Activated CD4-positive, CD25-positive, alpha-beta regulatory T cell treated with anti-CD3 and anti-CD28 coated beads, Interleukin-2, amount 50 U/mL, for 24 hours (primary cell): Measurements from ENCODE around the gene ANTXR2.

ENCODE experiments used
- ATAC-seq, 2 donors: fragments of 150-1000 bp; cut with Tn5 transposase; one replicate each; pipeline ENCODE4 v1.10.0; 2021; ENCODE audit warnings: mild to moderate bottlenecking in 1 of 2, moderate library complexity in 1 of 2

The ANTXR2 gene

DNA sequence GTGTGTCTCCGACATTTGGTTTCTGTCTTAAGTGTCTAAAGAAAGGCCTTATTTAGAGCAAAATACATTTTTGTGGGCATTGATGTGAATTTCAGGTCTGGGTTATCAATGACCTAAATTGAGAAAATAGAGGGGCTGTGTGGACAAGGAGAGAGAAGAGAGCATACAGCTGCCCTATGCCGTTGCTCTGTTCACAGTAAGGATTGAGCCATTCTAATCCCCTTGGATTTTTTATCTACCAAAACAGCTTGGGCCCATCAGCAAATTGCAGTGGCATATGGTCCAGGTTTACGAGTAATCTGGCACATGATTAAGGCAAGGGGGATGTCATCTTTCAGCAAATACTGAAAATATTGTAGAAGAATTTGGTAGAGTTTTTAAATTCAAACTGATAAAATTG lies 210.2 kb downstream of the ANTXR2 start:
- no peak for ATAC-seq

DNA sequence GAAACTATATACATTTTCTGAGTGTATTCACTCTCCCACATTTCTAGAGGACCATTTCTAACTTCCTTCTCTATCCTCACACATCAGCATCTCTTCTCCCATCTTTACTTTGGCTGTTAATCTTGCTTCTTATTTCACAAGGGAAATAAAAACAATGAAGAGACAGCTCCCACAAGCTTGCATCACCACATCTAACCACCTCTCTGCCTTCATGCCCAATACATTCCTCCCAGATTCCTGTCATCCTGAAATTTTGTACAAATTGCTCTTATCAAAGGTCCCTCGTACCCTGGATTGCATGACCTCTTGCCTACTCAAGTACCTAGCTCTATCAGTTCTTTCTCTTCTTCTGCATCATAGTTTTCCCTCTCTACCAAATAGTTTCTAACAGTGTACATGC lies 215.2 kb downstream of the ANTXR2 start:
- ATAC-seq: no peak

DNA sequence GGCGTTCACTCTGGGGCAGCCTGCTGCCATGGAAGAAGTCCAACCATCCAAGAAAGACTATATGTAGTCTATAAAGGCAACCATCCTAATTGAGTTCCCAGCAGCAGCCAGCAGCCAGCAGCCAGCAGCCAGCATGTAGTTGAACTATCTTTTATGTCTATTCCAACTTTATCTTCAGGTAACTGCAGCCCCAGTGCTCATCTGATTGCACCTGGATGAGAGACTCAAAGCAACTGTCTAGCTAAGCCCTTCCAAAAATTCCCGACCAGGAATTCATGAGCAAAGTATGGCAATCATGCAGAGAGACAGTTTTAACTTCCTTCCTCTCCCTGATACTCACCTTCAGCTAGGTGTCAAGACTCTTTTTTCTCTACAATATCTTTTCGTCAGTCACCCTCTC lies 216.8 kb downstream of the ANTXR2 start:
- no peak for ATAC-seq

DNA sequence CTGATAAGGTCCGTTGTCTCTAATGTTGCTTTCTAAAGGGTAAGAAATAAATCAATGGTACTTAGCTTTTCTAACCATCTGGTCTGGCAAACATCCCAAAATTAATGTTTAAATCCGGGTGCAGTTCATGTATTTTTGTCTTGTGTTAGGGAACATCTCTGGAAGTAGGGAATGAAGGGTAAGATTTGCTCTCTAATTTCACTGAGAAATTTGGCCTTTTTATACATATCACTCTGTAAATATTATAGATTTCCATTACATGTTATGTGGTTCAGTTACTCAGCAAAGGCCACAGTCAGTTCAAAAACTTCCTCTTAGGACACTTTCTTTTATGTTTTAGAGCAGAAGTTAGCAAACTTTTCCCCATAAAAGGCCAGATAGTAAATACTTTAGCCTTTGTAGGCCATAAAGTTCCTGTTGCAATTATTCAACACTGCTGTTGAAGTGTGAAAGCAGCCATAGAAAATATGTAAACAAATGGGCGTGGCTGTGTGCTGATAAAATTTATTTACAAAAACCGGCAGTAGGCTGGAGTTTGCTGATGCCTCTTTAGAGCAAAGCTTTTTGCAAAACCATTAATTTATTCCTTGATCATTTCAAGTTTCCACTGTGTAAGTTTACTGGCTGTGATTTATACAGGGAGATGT lies 218.1 kb downstream of the ANTXR2 start:
- ATAC-seq: no peak

DNA sequence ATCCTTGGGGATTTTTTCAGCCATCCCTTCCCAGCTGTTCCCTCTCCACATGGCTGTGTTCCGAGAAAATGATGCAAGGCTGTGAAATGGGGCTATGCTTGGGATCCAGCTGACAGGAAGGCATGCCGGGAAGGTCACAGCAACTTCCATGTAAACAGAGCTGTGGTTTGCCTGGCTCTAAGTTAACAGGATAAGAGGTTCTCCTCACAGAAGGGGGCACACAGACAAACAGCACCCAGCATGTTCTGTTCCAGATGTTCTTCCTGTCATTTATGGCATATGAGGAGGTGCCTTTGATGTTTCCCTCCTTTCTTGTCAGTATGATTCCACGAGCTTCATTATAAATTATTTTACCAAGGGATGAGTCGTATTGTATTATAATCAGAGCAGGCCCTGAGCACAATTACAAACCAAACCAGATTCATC lies 220.7 kb downstream of the ANTXR2 start:
- no peak for ATAC-seq

DNA sequence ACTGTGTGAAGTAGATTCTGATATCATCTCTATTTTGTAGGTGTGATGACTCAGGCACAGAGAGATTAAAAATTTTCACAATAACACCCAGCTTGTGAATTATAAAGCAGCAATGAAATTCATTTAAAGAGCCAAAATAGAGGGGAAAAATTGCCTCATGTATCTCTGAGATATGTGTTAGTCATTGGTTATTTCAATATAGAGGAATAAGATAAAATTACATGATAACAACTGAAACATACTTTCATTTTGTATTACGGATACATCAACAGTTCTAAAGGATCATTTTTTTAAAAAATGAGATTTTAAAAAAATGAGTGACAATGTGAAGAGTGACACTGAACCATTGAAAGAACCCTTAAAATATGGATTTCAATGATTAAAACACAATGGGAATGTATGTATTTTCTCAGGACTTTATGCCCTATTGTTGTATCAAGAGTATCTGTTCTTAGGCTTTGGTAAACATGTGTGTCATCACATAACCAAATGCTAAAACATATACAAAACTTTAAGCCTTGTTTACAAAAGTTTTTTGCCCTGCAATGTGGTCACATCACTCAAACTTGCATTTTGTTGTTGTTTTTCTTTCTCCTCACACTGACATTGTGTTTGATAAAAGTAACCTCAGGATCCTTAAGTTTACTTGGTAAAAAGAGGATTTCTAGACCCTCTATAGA lies 221.3 kb downstream of the ANTXR2 start:
- peak; percentile 65 to 85 for ATAC-seq
